Measurements from ENCODE around the gene PPP1R12B. TPM values are rescaled to one million over a fixed set of nuclear protein-coding genes. Genes with fewer than 3 reads are reported as not detected.
"Not testable (repeated sequence)": the region's sequence is repeated elsewhere in the genome, so short reads cannot be mapped to it uniquely, and the experiment has no call there.

The PPP1R12B gene
- total RNA-seq, 2 donors from 2014 or later, result 21.5 to 28.6 TPM

- not testable (repeated sequence) for DNase-seq (ENCODE audit: low spot score in 2 of 2)
These were observed 63.9 kb downstream of the PPP1R12B start for GRCh38 chr1:202412421-202412820.

GRCh38 chr1:202416641-202417040 is 68.1 kb downstream of the PPP1R12B start:
- no peak for DNase-seq (ENCODE audit: low spot score in 2 of 2)

More at GRCh38 chr1:202412421-202412820, 63.9 kb downstream of the PPP1R12B start:
- H3K9me3 Mint-ChIP-seq, ATAC-seq, H3K36me3 Mint-ChIP-seq, H3K27ac Mint-ChIP-seq: not testable (repeated sequence)

GRCh38 chr1:202417141-202417540 is 68.6 kb downstream of the PPP1R12B start:
- H3K36me3 Mint-ChIP-seq; H3K27ac Mint-ChIP-seq; H3K9me3 Mint-ChIP-seq; ATAC-seq; DNase-seq (ENCODE audit: low spot score in 2 of 2): not testable (repeated sequence)

More at GRCh38 chr1:202416641-202417040, 68.1 kb downstream of the PPP1R12B start:
- Mint-ChIP-seq H3K27ac (no peak overlapping the region), H3K9me3 (no peaks in the 10 kb centered on the region), H3K36me3 (no peaks in the 10 kb centered on the region)
- no peak for ATAC-seq

GRCh38 chr1:202417762-202418201 is 69.3 kb downstream of the PPP1R12B start:
- not testable (repeated sequence) for DNase-seq (ENCODE audit: low spot score in 2 of 2); H3K9me3 Mint-ChIP-seq; H3K36me3 Mint-ChIP-seq; ATAC-seq; H3K27ac Mint-ChIP-seq

- not testable (repeated sequence) for H3K9me3 Mint-ChIP-seq; H3K36me3 Mint-ChIP-seq; DNase-seq (ENCODE audit: low spot score in 2 of 2); H3K27ac Mint-ChIP-seq; ATAC-seq
These were observed 71.2 kb downstream of the PPP1R12B start for GRCh38 chr1:202419731-202420130.

GRCh38 chr1:202420422-202421094 is 72.1 kb downstream of the PPP1R12B start:
- not testable (repeated sequence) for DNase-seq (ENCODE audit: low spot score in 2 of 2); H3K27ac Mint-ChIP-seq; ATAC-seq; H3K9me3 Mint-ChIP-seq; H3K36me3 Mint-ChIP-seq

- H3K9me3 Mint-ChIP-seq; ATAC-seq; H3K27ac Mint-ChIP-seq; H3K36me3 Mint-ChIP-seq; DNase-seq (ENCODE audit: low spot score in 2 of 2): not testable (repeated sequence)
These were observed 74.2 kb downstream of the PPP1R12B start for GRCh38 chr1:202422709-202423108.

- H3K27ac Mint-ChIP-seq; DNase-seq (ENCODE audit: low spot score in 2 of 2); H3K9me3 Mint-ChIP-seq; ATAC-seq; H3K36me3 Mint-ChIP-seq: not testable (repeated sequence)
These were observed 75.8 kb downstream of the PPP1R12B start for GRCh38 chr1:202424260-202424659.

GRCh38 chr1:202430111-202430510 is 81.6 kb downstream of the PPP1R12B start:
- H3K36me3 Mint-ChIP-seq; H3K9me3 Mint-ChIP-seq; H3K27ac Mint-ChIP-seq; DNase-seq (ENCODE audit: low spot score in 2 of 2); ATAC-seq: not testable (repeated sequence)

- not testable (repeated sequence) for ATAC-seq; DNase-seq (ENCODE audit: low spot score in 2 of 2); H3K27ac Mint-ChIP-seq; H3K36me3 Mint-ChIP-seq; H3K9me3 Mint-ChIP-seq
These were observed 83.8 kb downstream of the PPP1R12B start for GRCh38 chr1:202432338-202432737.

- Mint-ChIP-seq H3K9me3 (no peaks in the 10 kb centered on the region), H3K27ac (no peak overlapping the region), H3K36me3 (no peaks in the 10 kb centered on the region)
- ATAC-seq, result no peak
- no peak for DNase-seq (ENCODE audit: low spot score in 2 of 2)
These were observed 84.9 kb downstream of the PPP1R12B start for GRCh38 chr1:202433155-202434043.

GRCh38 chr1:202434059-202434458 is 85.6 kb downstream of the PPP1R12B start:
- Mint-ChIP-seq H3K27ac (no peak overlapping the region), H3K9me3 (no peaks in the 10 kb centered on the region)
- no peak for DNase-seq (ENCODE audit: low spot score in 2 of 2)

GRCh38 chr1:202438393-202439174 is 90.1 kb downstream of the PPP1R12B start:
- Mint-ChIP-seq H3K9me3 (no peaks in the 10 kb centered on the region), H3K27ac (no peak overlapping the region), H3K36me3 (peaks cover 0 to 5% of the 10 kb centered on the region in 2 donors)
- DNase-seq (ENCODE audit: low spot score in 2 of 2) (no peak), ATAC-seq (no peak)

More at GRCh38 chr1:202434059-202434458, 85.6 kb downstream of the PPP1R12B start:
- no peak for ATAC-seq
- no peaks in the 10 kb centered on the region for H3K36me3 Mint-ChIP-seq

GRCh38 chr1:202439308-202439707 is 90.8 kb downstream of the PPP1R12B start:
- ATAC-seq (no peak), DNase-seq (ENCODE audit: low spot score in 2 of 2) (no peak)

GRCh38 chr1:202448140-202448539 is 99.6 kb downstream of the PPP1R12B start:
- H3K9me3 Mint-ChIP-seq; DNase-seq (ENCODE audit: low spot score in 2 of 2); H3K27ac Mint-ChIP-seq; ATAC-seq: not testable (repeated sequence)
- H3K36me3 Mint-ChIP-seq, result peaks cover 5 to 13% of the 10 kb centered on the region in 2 donors

More at GRCh38 chr1:202439308-202439707, 90.8 kb downstream of the PPP1R12B start:
- H3K36me3 Mint-ChIP-seq, result peaks cover 0 to 5% of the 10 kb centered on the region in 2 donors
- no peaks in the 10 kb centered on the region for H3K9me3 Mint-ChIP-seq
- H3K27ac Mint-ChIP-seq, result peak overlapping the region in 1 of 2 donors; percentile 14

- not testable (repeated sequence) for H3K27ac Mint-ChIP-seq; H3K36me3 Mint-ChIP-seq; ATAC-seq; DNase-seq (ENCODE audit: low spot score in 2 of 2); H3K9me3 Mint-ChIP-seq
These were observed 103.1 kb downstream of the PPP1R12B start for GRCh38 chr1:202451641-202452040.

All from activated naive CD4-positive, alpha-beta T cell treated with anti-CD3 and anti-CD28 coated beads, Interleukin-2, amount 50 U/mL, for 72 hours (primary cell).